Fibroblast of lung (primary cell): ENCODE data around the gene INTU. TPM values are rescaled to one million over a fixed set of nuclear protein-coding genes. Genes with fewer than 3 reads are reported as not detected.
A peak's percentile ranks its signal among the peaks of the same experiment; 100 is the strongest.

Experiments
- DNase-seq, 2 donors: peaks; one replicate each; pipeline versions ENCODE4 v3.0.0 to v3.0.0-alpha.2; 2010; ENCODE audit warnings: low read depth in 2 of 2
- H2AFZ ChIP-seq: 2 replicates; pipeline ENCODE4 v1.5.1; 2012; ENCODE audit warnings: low read length, control low read depth, inconsistent platforms
- H3K27ac ChIP-seq: 2 replicates; pipeline ENCODE4 v1.5.1; 2011; ENCODE audit warnings: low read length, control low read depth; ENCODE audit not compliant: insufficient read depth
- H3K27me3 ChIP-seq: 2 replicates; pipeline ENCODE4 v1.5.1; 2011; ENCODE audit warnings: mild to moderate bottlenecking, low read length; ENCODE audit not compliant: control insufficient read depth, insufficient read depth
- H3K36me3 ChIP-seq: 2 replicates; pipeline ENCODE4 v1.5.1; 2011; ENCODE audit warnings: low read length; ENCODE audit not compliant: control insufficient read depth, insufficient read depth
- H3K4me1 ChIP-seq: 2 replicates; pipeline ENCODE4 v1.5.1; 2011; ENCODE audit warnings: low read length; ENCODE audit not compliant: control insufficient read depth, insufficient read depth; ENCODE audit errors: extremely low read depth
- H3K4me2 ChIP-seq: 2 replicates; pipeline ENCODE4 v1.5.1; 2011; ENCODE audit warnings: low read length, control low read depth; ENCODE audit not compliant: insufficient read depth; ENCODE audit errors: extremely low read depth
- H3K4me3 ChIP-seq, 4 experiments: fragments of 200-600 bp in 1 of 4; sonication (generic) in 1 of 4; replicated peaks in 1 of 4; 2 replicates each; pipeline ENCODE4 v1.5.1; 2011 to 2016; ENCODE audit warnings: low read length in 4 of 4, low read depth in 3 of 4, mild to moderate bottlenecking in 3 of 4, control low read depth in 2 of 4, inconsistent platforms in 1 of 4, mixed read lengths in 1 of 4; ENCODE audit not compliant: insufficient read depth in 1 of 4; ENCODE audit errors: control extremely low read depth in 1 of 4
- H3K79me2 ChIP-seq: 2 replicates; pipeline ENCODE4 v1.5.1; 2012; ENCODE audit warnings: mild to moderate bottlenecking, low read length, inconsistent platforms; ENCODE audit not compliant: control insufficient read depth, insufficient read depth
- H3K9ac ChIP-seq: 2 replicates; pipeline ENCODE4 v1.5.1; 2011; ENCODE audit warnings: mild to moderate bottlenecking, low read length, control low read depth; ENCODE audit not compliant: insufficient read depth
- H3K9me3 ChIP-seq: 2 replicates; pipeline ENCODE4 v1.5.1; 2012; ENCODE audit warnings: low read depth, low read length; ENCODE audit not compliant: control insufficient read depth, insufficient read depth
- H4K20me1 ChIP-seq: 2 replicates; pipeline ENCODE4 v1.5.1; 2011; ENCODE audit warnings: low read length; ENCODE audit not compliant: control insufficient read depth, insufficient read depth; ENCODE audit errors: extremely low read depth
- EZH2 ChIP-seq: IDR thresholded peaks from 2 replicates; pipeline ENCODE4 v1.5.1; 2012; ENCODE audit warnings: low read length, control low read depth, mild to moderate bottlenecking; ENCODE audit errors: missing control alignments
- polyA plus RNA-seq, 2 donors: library from polyadenylated mRNA; depleted of rRNA in 1 of 2; stranded (reverse) in 1 of 2; unstranded in 1 of 2; fragments of >200 nt; gene quantifications; 2 replicates each; pipeline ENCODE4 v1.2.1, GENCODE V29; 2011 to 2012; ENCODE audit warnings: missing spikeins in 1 of 2
- total RNA-seq: library from RNA; depleted of rRNA; stranded (reverse); fragments of >200 nt; gene quantifications from 2 replicates; pipeline ENCODE4 v1.2.1, GENCODE V29; 2014
- TF ChIP-seq, protein P1 (sequence below), 2 donors: IDR thresholded peaks in 1 of 2; conservative IDR thresholded peaks in 1 of 2; 1 replicate in 1 of 2; 2 replicates in 1 of 2; pipeline ENCODE4 v1.5.1; 2011 to 2012; ENCODE audit warnings: low read length in 2 of 2, control low read depth in 1 of 2, inconsistent platforms in 1 of 2, low read depth in 1 of 2, mild to moderate bottlenecking in 1 of 2

The INTU gene
- total and polyA plus RNA-seq, 2 donors (not counting 1 experiment from before 2014, with no cell fraction given): 5.6 to 9.6 TPM

GRCh38 chr4:127709456-127709855 is 76.7 kb downstream of the INTU start:
- H3K27ac ChIP-seq: no peak overlapping the region
- H3K4me1 ChIP-seq: no peaks in the 10 kb centered on the region
- H3K9me3 ChIP-seq: no peaks in the 10 kb centered on the region
- peak; percentile 15 to 56 for DNase-seq
- no peak overlapping the region for H3K4me3 ChIP-seq
- no peak overlapping the region for H3K4me2 ChIP-seq
- H3K36me3 ChIP-seq: no peaks in the 10 kb centered on the region
- TF ChIP-seq, protein P1, sequence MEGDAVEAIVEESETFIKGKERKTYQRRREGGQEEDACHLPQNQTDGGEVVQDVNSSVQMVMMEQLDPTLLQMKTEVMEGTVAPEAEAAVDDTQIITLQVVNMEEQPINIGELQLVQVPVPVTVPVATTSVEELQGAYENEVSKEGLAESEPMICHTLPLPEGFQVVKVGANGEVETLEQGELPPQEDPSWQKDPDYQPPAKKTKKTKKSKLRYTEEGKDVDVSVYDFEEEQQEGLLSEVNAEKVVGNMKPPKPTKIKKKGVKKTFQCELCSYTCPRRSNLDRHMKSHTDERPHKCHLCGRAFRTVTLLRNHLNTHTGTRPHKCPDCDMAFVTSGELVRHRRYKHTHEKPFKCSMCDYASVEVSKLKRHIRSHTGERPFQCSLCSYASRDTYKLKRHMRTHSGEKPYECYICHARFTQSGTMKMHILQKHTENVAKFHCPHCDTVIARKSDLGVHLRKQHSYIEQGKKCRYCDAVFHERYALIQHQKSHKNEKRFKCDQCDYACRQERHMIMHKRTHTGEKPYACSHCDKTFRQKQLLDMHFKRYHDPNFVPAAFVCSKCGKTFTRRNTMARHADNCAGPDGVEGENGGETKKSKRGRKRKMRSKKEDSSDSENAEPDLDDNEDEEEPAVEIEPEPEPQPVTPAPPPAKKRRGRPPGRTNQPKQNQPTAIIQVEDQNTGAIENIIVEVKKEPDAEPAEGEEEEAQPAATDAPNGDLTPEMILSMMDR (conservative IDR thresholded peaks at IDR 0.05 in 1 of 2, IDR thresholded peaks at IDR 0.05 in 1 of 2; ENCODE audit: low read depth in 1 of 2, low read length in 2 of 2): no peak
- no peak for TF ChIP-seq EZH2
- H4K20me1 ChIP-seq: no peaks in the 10 kb centered on the region
- H3K27me3 ChIP-seq: no peaks in the 10 kb centered on the region
- no peak overlapping the region for H2AFZ ChIP-seq
- H3K9ac ChIP-seq: no peak overlapping the region
- no peaks in the 10 kb centered on the region for H3K79me2 ChIP-seq

DNA sequence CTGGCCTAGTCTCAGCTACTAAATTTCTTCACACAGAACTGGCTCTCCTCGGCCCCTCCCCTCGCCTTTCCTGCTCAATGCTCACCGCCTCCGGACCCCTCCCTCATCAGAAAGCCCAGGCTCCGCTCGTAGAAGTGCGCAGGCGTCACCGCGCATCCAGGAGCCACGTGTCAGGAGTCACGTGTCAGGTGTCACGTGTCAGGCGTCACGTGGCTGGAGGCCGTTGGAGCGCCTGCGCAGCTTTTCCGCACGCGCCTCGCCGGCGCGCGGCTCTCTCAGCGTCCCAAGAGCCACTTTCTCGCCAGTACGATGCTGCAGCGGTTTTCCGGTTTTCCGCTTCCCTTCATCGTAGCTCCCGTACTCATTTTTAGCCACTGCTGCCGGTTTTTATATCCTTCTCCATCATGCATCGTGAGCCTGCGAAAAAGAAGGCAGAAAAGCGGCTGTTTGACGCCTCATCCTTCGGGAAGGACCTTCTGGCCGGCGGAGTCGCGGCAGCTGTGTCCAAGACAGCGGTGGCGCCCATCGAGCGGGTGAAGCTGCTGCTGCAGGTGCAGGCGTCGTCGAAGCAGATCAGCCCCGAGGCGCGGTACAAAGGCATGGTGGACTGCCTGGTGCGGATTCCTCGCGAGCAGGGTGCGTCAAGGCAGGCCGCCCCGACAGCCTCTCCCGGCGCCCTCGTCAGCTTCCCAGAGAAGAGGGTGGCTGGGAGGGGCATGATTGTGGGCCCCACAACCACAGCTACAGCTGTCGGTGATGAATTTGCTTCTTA is 97.6 kb downstream of the INTU start, which contains the start of gene SLC25A31:
TSS of gene SLC25A31 (plus strand) at position 259 of the 772 bp plus-strand sequence. CDS start at position 405, 146 bp downstream.
- no peak within 1 kb of the TSS for H3K27ac ChIP-seq
- H3K4me3 ChIP-seq: no peak within 1 kb of the TSS
- H4K20me1 ChIP-seq: no peaks in the 10 kb centered on the region
- no peak within 1 kb of the TSS for H3K4me2 ChIP-seq
- H2AFZ ChIP-seq: no peak within 1 kb of the TSS
- no peaks in the 10 kb centered on the region for H3K9me3 ChIP-seq
- no peaks in the 10 kb centered on the region for H3K36me3 ChIP-seq
- no peaks in the 10 kb centered on the region for H3K27me3 ChIP-seq
- H3K9ac ChIP-seq: no peak within 1 kb of the TSS
- no peaks in the 10 kb centered on the region for H3K4me1 ChIP-seq
- no peak for DNase-seq
- no peaks in the 10 kb centered on the region for H3K79me2 ChIP-seq
- TF ChIP-seq, protein P1 (conservative IDR thresholded peaks at IDR 0.05 in 1 of 2, IDR thresholded peaks at IDR 0.05 in 1 of 2; ENCODE audit: low read depth in 1 of 2, low read length in 2 of 2): no peak
- no peak for TF ChIP-seq EZH2

- H3K4me1 ChIP-seq: no peaks in the 10 kb centered on the region
- no peak overlapping the region for H3K4me3 ChIP-seq
- H3K9me3 ChIP-seq: no peaks in the 10 kb centered on the region
- no peak overlapping the region for H3K4me2 ChIP-seq
- H3K79me2 ChIP-seq: no peaks in the 10 kb centered on the region
- H3K27me3 ChIP-seq: no peaks in the 10 kb centered on the region
- no peaks in the 10 kb centered on the region for H3K36me3 ChIP-seq
- no peak for TF ChIP-seq EZH2
- TF ChIP-seq, protein P1 (conservative IDR thresholded peaks at IDR 0.05 in 1 of 2, IDR thresholded peaks at IDR 0.05 in 1 of 2; ENCODE audit: low read depth in 1 of 2, low read length in 2 of 2): no peak
- H3K9ac ChIP-seq: no peak overlapping the region
- no peak overlapping the region for H3K27ac ChIP-seq
- no peak overlapping the region for H2AFZ ChIP-seq
- H4K20me1 ChIP-seq: no peaks in the 10 kb centered on the region
- no peak for DNase-seq
These were observed 98.6 kb downstream of the INTU start for GRCh38 chr4:127731406-127731805.
